ENCODE measurements around the gene CDH15. TPM values are rescaled to one million over a fixed set of nuclear protein-coding genes. Genes with fewer than 3 reads are reported as not detected.
A peak's percentile ranks its signal among the peaks of the same experiment; 100 is the strongest.

Gene CDH15
- total and polyA plus RNA-seq, 2 of the 13 experiments (the other 11 are each of a cell fraction or from before 2014, with no cell fraction given), result 0.74 to 2.2 TPM

DNA sequence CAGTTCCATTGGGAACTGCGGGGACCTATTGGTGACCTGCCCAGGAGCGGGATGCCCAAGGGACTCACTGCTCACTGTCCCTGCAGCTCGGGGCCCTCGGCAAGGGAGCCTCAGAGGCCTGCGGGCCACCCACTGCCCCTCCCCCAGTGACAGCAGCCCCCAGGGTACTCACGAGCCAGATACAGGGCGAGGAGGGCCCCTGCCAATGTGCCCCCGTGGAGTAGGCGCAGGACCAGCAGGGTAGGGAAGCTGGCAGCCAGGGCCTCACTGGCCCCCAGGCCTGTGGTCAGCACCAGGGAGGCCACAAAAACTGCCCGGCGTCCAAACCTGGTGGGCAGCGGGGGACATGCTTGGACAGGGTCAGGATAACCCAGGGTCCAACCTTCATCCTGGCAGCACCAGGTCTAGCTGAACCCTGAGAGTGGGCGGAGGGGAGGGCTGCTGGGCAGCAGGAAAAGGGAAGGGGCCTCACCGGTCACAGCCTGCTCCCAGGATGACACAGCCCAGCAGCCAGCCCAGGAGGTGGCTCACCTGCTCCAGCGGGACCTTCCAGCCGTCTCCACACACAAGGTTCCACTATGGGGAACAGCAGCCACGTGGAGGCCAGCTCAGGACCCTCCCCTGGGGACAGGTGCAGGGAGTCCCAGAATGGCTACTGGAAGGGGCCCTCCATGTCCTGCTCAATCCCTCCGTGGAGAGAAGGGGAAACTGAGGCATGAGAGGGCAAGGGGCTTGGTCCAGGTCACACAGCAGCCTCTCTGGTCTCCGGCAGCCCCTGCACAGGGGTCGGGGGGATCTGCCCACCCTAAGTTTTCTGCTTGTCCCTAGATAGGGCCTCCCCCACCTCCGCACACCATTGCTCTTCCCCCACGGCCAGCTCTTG is 27.9 kb downstream of the CDH15 start (continued):
- peak; percentile 28; the same call in 1 of the 2 replicates for TF ChIP-seq SNAI1 (CRISPR knock-in tag; IDR thresholded peaks at IDR 0.05; ENCODE audit: borderline replicate concordance)
- TF ChIP-seq XRCC5 (optimal IDR thresholded peaks at IDR 0.05; ENCODE audit: low read length), result peak; percentile 9
- TF ChIP-seq HDAC1 (CRISPR knock-in tag; IDR thresholded peaks at IDR 0.05), result peak; percentile 1; the same call in 1 of the 2 replicates
- TF ChIP-seq ELF1 (CRISPR knock-in tag; IDR thresholded peaks at IDR 0.05), result no peak
- TF ChIP-seq RFXANK (CRISPR knock-in tag; IDR thresholded peaks at IDR 0.05), result no peak
- peak; percentile 58; the same call in 1 of the 2 replicates for TF ChIP-seq MYC (CRISPR knock-in tag; IDR thresholded peaks at IDR 0.05; ENCODE audit: borderline replicate concordance)
- TF ChIP-seq, protein P1, sequence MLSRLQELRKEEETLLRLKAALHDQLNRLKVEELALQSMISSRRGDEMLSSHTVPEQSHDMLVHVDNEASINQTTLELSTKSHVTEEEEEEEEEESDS (CRISPR knock-in tag; IDR thresholded peaks at IDR 0.05; ENCODE audit: borderline replicate concordance), result no peak
- TF ChIP-seq ZNF225 (CRISPR knock-in tag; IDR thresholded peaks at IDR 0.05), result 0 out of 2 replicates have a peak, but pooled peaks have one; percentile 10
- peak; percentile 44; the same call in 1 of the 2 replicates for TF ChIP-seq ZNF263 (CRISPR knock-in tag; IDR thresholded peaks at IDR 0.05)
- TF ChIP-seq, protein P2, sequence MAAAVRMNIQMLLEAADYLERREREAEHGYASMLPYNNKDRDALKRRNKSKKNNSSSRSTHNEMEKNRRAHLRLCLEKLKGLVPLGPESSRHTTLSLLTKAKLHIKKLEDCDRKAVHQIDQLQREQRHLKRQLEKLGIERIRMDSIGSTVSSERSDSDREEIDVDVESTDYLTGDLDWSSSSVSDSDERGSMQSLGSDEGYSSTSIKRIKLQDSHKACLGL (CRISPR knock-in tag; IDR thresholded peaks at IDR 0.05), result no peak
- TF ChIP-seq ZNF589 (CRISPR knock-in tag; conservative IDR thresholded peaks at IDR 0.05), result 0 out of 2 replicates have a peak, but pooled peaks have one; percentile 26
- TF ChIP-seq AHR (CRISPR knock-in tag; IDR thresholded peaks at IDR 0.05), result 0 out of 2 replicates have a peak, but pooled peaks have one; percentile 16
- TF ChIP-seq DMAP1 (CRISPR knock-in tag; IDR thresholded peaks at IDR 0.05), result no peak
- TF ChIP-seq ZNF616 (CRISPR knock-in tag; IDR thresholded peaks at IDR 0.05; ENCODE audit: low read depth), result 0 out of 2 replicates have a peak, but pooled peaks have one; percentile 23
- peak; percentile 16 for TF ChIP-seq SRSF1 (optimal IDR thresholded peaks at IDR 0.05; ENCODE audit: low read depth, low read length)
- TF ChIP-seq SRF (IDR thresholded peaks at IDR 0.05; ENCODE audit: low read depth, low read length), result no peak
- TF ChIP-seq HDAC2 (CRISPR knock-in tag; IDR thresholded peaks at IDR 0.05), result 0 out of 2 replicates have a peak, but pooled peaks have one; percentile 7
- TF ChIP-seq NFE2L1 (CRISPR knock-in tag; IDR thresholded peaks at IDR 0.05; ENCODE audit: borderline replicate concordance), result no peak
- TF ChIP-seq RBFOX2 (IDR thresholded peaks at IDR 0.05; ENCODE audit: low read depth, low read length), result 0 out of 2 replicates have a peak, but pooled peaks have one; percentile 14
- TF ChIP-seq, protein P3, sequence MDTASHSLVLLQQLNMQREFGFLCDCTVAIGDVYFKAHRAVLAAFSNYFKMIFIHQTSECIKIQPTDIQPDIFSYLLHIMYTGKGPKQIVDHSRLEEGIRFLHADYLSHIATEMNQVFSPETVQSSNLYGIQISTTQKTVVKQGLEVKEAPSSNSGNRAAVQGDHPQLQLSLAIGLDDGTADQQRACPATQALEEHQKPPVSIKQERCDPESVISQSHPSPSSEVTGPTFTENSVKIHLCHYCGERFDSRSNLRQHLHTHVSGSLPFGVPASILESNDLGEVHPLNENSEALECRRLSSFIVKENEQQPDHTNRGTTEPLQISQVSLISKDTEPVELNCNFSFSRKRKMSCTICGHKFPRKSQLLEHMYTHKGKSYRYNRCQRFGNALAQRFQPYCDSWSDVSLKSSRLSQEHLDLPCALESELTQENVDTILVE (CRISPR knock-in tag; IDR thresholded peaks at IDR 0.05), result no peak
